ENCODE measurements around the gene HMGB1.

HMGB1 gene

GRCh38 chr13:30421093-30422053 lies 44.4 kb downstream of the HMGB1 start:
- H3K4me3 ChIP-seq (ENCODE audit: low read depth, low read length), result peak overlapping the region; percentile 53
- peak; percentile 71 for DNase-seq (ENCODE audit: low read depth)
- no peak for TF ChIP-seq CTCF (IDR thresholded peaks at IDR 0.05; ENCODE audit: control insufficient read depth, extremely low read depth, insufficient read depth)

GRCh38 chr13:30418717-30419459 lies 46.8 kb downstream of the HMGB1 start:
- DNase-seq (ENCODE audit: low read depth), result no peak
- TF ChIP-seq CTCF (IDR thresholded peaks at IDR 0.05; ENCODE audit: control insufficient read depth, extremely low read depth, insufficient read depth), result no peak
- no peak overlapping the region for H3K4me3 ChIP-seq (ENCODE audit: low read depth, low read length)

GRCh38 chr13:30418075-30418716 lies 47.5 kb downstream of the HMGB1 start:
- no peak overlapping the region for H3K4me3 ChIP-seq (ENCODE audit: low read depth, low read length)
- no peak for TF ChIP-seq CTCF (IDR thresholded peaks at IDR 0.05; ENCODE audit: control insufficient read depth, extremely low read depth, insufficient read depth)
- no peak for DNase-seq (ENCODE audit: low read depth)

- no peak for DNase-seq (ENCODE audit: low read depth)
- no peak for TF ChIP-seq CTCF (IDR thresholded peaks at IDR 0.05; ENCODE audit: control insufficient read depth, extremely low read depth, insufficient read depth)
- H3K4me3 ChIP-seq (ENCODE audit: low read depth, low read length), result no peak overlapping the region
These were observed 49.3 kb downstream of the HMGB1 start for GRCh38 chr13:30416471-30416870.

GRCh38 chr13:30415430-30416030 lies 50.2 kb downstream of the HMGB1 start:
- DNase-seq (ENCODE audit: low read depth), result no peak
- H3K4me3 ChIP-seq (ENCODE audit: low read depth, low read length), result no peak overlapping the region
- TF ChIP-seq CTCF (IDR thresholded peaks at IDR 0.05; ENCODE audit: control insufficient read depth, extremely low read depth, insufficient read depth), result no peak

GRCh38 chr13:30413842-30414241 lies 51.9 kb downstream of the HMGB1 start:
- TF ChIP-seq CTCF (IDR thresholded peaks at IDR 0.05; ENCODE audit: control insufficient read depth, extremely low read depth, insufficient read depth), result no peak
- DNase-seq (ENCODE audit: low read depth), result no peak
- H3K4me3 ChIP-seq (ENCODE audit: low read depth, low read length), result no peak overlapping the region
